Ishikawa (cell line): Measurements from ENCODE around the gene EIPR1.

Experiments used
- CEBPB ChIP-seq: IDR thresholded peaks from 2 replicates; pipeline ENCODE4 v1.6.1; 2012
- CREB1 ChIP-seq: IDR thresholded peaks from 2 replicates; pipeline ENCODE4 v1.6.1; 2012; ENCODE audit warnings: low read depth
- EGR1 ChIP-seq: IDR thresholded peaks from 2 replicates; pipeline ENCODE4 v1.6.1; 2012
- EP300 ChIP-seq: IDR thresholded peaks from 2 replicates; pipeline ENCODE4 v1.6.1; 2012; ENCODE audit warnings: borderline replicate concordance
- FOXM1 ChIP-seq: IDR thresholded peaks from 2 replicates; pipeline ENCODE4 v1.6.1; 2012; ENCODE audit warnings: low read depth, borderline replicate concordance
- NFIC ChIP-seq: IDR thresholded peaks from 2 replicates; pipeline ENCODE4 v1.6.1; 2012
- RAD21 ChIP-seq: IDR thresholded peaks from 2 replicates; pipeline ENCODE4 v1.6.1; 2012; ENCODE audit warnings: low read depth
- TAF1 ChIP-seq: IDR thresholded peaks from 2 replicates; pipeline ENCODE4 v1.6.1; 2012; ENCODE audit warnings: low read depth, mild to moderate bottlenecking
- TCF12 ChIP-seq: IDR thresholded peaks from 2 replicates; pipeline ENCODE4 v1.6.1; 2012; ENCODE audit warnings: low read depth
- TEAD4 ChIP-seq: IDR thresholded peaks from 2 replicates; pipeline ENCODE4 v1.6.1; 2012
- YY1 ChIP-seq: IDR thresholded peaks from 2 replicates; pipeline ENCODE4 v1.6.1; 2012; ENCODE audit warnings: low read depth
- ZBTB7A ChIP-seq: IDR thresholded peaks from 2 replicates; pipeline ENCODE4 v1.6.1; 2012; ENCODE audit warnings: low read depth
- TF ChIP-seq, protein P1 (sequence below): IDR thresholded peaks from 2 replicates; pipeline ENCODE4 v1.6.1; 2012
- TF ChIP-seq, protein P2 (sequence below): IDR thresholded peaks from 2 replicates; pipeline ENCODE4 v1.6.1; 2012
- TF ChIP-seq, protein P3 (sequence below): IDR thresholded peaks from 2 replicates; pipeline ENCODE4 v1.6.1; 2012; ENCODE audit warnings: low read depth, mild to moderate bottlenecking

The EIPR1 gene

DNA sequence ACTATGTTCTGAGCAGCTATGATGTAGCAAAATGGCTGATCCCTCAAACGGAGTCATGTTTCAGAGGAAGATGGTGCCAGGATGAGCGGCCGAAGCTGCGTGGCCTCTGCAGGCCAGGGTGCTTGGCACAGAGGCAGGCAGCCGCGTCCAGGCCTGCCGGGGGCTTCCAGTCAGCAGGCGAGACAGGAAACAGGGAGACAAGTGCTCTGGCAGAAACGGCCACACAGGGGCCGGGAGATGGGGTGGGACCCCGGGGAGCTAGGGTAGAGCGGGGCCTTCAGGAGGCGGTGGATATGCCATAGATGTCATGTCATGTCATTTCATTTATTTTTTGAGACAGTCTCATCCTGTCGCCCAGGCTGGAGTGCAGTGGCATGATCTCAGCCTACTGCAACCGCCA, 50.7 kb downstream of the EIPR1 start:
- TF ChIP-seq TCF12: no peak
- TF ChIP-seq, protein P1, sequence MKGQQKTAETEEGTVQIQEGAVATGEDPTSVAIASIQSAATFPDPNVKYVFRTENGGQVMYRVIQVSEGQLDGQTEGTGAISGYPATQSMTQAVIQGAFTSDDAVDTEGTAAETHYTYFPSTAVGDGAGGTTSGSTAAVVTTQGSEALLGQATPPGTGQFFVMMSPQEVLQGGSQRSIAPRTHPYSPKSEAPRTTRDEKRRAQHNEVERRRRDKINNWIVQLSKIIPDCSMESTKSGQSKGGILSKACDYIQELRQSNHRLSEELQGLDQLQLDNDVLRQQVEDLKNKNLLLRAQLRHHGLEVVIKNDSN: no peak
- no peak for TF ChIP-seq TAF1
- no peak for TF ChIP-seq CREB1
- TF ChIP-seq FOXM1: no peak
- TF ChIP-seq EGR1: no peak
- TF ChIP-seq YY1: no peak
- no peak for TF ChIP-seq TEAD4
- TF ChIP-seq, protein P2, sequence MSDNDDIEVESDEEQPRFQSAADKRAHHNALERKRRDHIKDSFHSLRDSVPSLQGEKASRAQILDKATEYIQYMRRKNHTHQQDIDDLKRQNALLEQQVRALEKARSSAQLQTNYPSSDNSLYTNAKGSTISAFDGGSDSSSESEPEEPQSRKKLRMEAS: no peak
- no peak for TF ChIP-seq ZBTB7A

DNA sequence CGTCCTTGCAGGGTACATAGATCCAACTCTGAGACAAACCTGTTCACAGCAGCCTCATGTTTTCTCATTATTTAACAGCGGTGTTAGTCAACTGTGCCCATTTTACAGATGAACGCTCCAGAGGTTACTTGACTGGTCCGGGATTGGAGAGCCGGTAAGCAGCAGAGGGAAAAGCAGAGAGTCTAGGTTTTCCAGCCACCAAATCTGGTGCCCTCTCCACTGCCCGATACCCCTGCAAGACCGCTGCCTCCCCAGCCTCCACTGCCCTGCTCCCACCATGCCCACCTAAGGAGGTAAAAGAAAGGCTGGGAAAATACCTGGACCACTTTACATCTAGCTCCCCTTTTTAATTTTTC, 51.5 kb downstream of the EIPR1 start:
- no peak for TF ChIP-seq CREB1
- TF ChIP-seq, protein P1: no peak
- TF ChIP-seq, protein P3, sequence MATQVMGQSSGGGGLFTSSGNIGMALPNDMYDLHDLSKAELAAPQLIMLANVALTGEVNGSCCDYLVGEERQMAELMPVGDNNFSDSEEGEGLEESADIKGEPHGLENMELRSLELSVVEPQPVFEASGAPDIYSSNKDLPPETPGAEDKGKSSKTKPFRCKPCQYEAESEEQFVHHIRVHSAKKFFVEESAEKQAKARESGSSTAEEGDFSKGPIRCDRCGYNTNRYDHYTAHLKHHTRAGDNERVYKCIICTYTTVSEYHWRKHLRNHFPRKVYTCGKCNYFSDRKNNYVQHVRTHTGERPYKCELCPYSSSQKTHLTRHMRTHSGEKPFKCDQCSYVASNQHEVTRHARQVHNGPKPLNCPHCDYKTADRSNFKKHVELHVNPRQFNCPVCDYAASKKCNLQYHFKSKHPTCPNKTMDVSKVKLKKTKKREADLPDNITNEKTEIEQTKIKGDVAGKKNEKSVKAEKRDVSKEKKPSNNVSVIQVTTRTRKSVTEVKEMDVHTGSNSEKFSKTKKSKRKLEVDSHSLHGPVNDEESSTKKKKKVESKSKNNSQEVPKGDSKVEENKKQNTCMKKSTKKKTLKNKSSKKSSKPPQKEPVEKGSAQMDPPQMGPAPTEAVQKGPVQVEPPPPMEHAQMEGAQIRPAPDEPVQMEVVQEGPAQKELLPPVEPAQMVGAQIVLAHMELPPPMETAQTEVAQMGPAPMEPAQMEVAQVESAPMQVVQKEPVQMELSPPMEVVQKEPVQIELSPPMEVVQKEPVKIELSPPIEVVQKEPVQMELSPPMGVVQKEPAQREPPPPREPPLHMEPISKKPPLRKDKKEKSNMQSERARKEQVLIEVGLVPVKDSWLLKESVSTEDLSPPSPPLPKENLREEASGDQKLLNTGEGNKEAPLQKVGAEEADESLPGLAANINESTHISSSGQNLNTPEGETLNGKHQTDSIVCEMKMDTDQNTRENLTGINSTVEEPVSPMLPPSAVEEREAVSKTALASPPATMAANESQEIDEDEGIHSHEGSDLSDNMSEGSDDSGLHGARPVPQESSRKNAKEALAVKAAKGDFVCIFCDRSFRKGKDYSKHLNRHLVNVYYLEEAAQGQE: no peak
- no peak for TF ChIP-seq YY1
- no peak for TF ChIP-seq EP300
- no peak for TF ChIP-seq NFIC
- no peak for TF ChIP-seq TCF12
- no peak for TF ChIP-seq CEBPB
- TF ChIP-seq RAD21: no peak
- no peak for TF ChIP-seq EGR1
- TF ChIP-seq, protein P2: no peak
- no peak for TF ChIP-seq TAF1
- TF ChIP-seq ZBTB7A: no peak

DNA sequence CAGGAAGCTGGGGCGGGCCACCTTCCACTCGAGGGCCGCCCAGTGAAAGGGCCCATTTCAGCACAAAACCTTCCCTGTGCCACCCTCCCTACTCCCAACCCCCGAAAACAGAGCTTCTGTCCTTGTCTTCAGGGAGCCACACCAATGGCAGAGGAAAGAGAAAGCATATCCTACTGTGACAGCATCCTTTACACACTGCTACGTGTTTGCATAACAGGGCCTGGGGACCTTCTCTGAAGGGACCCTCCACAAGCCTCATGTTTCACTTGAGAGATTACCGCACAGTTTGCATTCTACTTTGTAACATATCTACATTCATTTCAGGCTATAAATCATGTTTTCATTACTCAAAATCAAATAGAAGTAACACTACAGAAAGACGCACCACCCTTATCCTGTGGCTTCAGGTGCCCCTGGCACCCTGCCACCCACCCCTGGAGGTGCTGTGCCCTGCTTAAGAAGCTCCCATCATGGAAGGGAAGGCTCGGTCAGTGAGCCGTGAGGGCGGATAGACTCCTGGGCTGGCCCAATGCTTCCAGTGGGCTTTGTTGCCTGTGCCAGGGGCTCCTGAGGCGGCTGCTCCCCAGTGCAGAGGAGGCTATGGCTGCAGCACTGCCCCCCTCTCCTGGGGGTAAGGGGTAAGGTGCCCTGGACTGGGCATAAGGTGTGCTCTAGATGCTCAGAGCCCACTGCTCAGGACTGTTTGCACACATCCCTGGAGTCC, 52.0 kb downstream of the EIPR1 start:
- TF ChIP-seq, protein P2: no peak
- TF ChIP-seq NFIC: no peak

DNA sequence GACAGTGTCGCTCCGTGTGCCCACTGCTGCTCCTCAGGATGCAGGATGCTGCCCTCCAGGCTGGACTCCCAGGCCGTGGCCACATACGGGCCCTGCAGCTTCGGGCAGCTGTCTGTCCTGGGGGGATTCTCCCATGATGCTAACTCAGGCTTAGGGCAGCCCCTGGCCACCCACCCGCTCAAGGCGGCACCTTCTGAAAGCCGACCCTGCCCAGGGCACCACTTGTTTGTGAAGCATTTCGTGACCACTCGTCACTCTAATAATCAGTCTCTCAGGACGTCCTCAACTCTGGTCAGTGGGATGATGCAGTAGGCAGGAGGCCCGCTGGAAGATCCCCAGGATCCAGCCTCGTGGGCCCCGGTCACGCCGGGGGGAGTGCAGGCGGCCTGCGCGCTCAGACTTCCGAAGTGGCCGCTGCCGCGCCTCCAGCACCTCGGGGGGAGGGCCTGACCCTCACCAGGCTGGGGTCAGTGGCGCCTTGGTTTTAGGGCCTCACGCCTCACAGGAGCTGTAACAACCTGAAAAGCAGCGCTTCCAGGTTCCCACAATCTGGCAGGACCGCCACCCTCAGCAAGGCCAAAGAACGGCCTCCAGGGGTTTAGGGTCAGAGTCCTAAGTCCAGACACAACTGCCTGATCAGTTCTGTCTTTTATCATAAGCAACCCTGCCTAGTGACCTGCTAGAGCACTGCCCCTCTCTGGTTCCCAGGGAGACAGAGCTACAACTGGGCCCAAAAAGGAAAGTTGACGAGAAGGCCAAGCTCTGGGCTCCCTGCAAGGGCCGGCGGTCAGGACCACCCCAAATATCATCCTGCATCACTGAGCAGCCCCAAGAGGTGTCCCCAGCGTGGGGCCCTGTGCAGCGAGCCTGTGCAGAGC, 53.0 kb downstream of the EIPR1 start:
- TF ChIP-seq, protein P2: no peak
- TF ChIP-seq TAF1 (no peak), TEAD4 (no peak), YY1 (no peak), NFIC (no peak), CREB1 (no peak), FOXM1 (no peak), ZBTB7A (no peak), RAD21 (no peak)
- TF ChIP-seq, protein P1: no peak
- TF ChIP-seq, protein P3: no peak

DNA sequence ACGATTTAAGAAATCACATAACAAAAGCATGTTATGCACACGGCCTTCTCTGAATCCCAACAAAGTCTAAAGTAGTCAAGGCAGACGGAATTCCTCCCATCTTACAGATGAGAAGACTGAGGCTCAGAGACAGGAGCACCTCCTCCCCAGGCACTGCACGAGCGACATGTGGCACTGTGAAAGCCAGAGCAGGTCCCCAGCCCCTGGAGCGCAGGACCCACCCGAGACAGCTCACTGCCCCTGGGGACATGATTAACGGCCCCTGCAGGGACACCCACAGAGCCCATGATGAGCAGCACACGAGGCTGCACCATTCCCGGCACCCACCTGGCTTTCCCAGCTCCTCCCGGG, 53.6 kb downstream of the EIPR1 start:
- TF ChIP-seq CEBPB (no peak), TAF1 (no peak), RAD21 (no peak), EP300 (no peak), CREB1 (no peak), EGR1 (no peak), NFIC (no peak), TCF12 (no peak), YY1 (no peak)
- TF ChIP-seq, protein P1: no peak
- TF ChIP-seq, protein P2: no peak
- TF ChIP-seq, protein P3: no peak
